GM18508 (cell line): ENCODE results near the gene SHROOM1.

Experiments used
- ATAC-seq: cut with Tn5 transposase; IDR thresholded peaks from one replicate; pipeline ENCODE4 v1.9.1; 2021; ENCODE audit warnings: moderate number of reproducible peaks; ENCODE audit not compliant: insufficient read depth, unreplicated experiment

SHROOM1 gene

GRCh38 chr5:132782101-132782500, 48.3 kb downstream of the SHROOM1 start:
- ATAC-seq, result no peak

- no peak for ATAC-seq
Measured at GRCh38 chr5:132781029-132781428, 49.4 kb downstream of the SHROOM1 start.

- ATAC-seq, result no peak
Measured at GRCh38 chr5:132780577-132780976, 49.9 kb downstream of the SHROOM1 start.

- ATAC-seq, result no peak
Measured at GRCh38 chr5:132779961-132780360, 50.5 kb downstream of the SHROOM1 start.

- no peak for ATAC-seq
Measured at GRCh38 chr5:132778856-132779255, 51.6 kb downstream of the SHROOM1 start.

- ATAC-seq, result no peak
Measured at GRCh38 chr5:132778129-132778528, 52.3 kb downstream of the SHROOM1 start.

DNA sequence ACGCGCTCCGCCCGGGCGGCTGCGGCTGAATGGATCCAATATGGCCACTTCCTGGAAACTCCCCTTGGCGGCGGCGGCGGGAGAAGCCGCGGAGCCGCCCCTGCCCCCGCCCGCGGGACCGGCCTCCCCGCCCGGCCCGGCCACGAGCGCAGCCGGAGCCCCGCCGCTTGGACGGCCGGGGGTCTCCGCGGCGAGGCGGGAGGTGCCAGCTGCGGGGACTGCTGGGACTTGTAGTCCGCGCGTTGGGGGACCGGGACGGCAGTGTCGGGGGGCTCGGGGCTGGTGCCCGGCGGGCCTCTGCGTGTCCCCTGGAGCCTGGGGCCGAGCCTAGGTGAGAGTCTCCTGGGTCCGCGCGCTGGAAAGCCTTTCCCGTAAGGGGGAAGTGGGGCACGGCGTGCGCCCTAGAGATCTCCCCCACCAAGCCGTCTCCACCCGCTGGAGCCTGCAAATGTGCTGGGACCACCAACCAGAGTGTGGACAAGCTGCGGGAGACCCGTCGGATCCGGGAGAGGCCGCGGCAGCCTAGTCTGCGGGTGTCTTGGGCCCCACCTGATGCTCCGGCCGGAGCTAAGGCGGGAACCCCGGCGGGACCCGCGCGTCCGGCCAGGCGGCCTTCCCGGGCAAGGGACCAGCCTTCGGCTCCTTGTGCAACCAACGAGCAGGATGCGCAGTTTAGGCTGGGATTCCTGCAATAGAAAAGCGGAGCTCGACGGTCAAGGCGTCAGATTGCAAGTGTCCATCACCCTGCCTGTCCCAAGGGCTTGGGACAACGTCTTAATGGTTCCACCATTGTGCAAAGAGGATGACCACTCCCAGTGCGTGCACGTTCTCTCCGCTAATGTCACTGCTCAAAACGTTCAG, 53.0 kb downstream of the SHROOM1 start, which contains the start of gene SEPTIN8:
Gene SEPTIN8 (minus strand): TSS at position 31 of the 861 bp plus-strand sequence. CDS start 102 bp downstream, outside the sequence.
- no peak for ATAC-seq

- ATAC-seq, result no peak
Measured at GRCh38 chr5:132776938-132777208, 53.6 kb downstream of the SHROOM1 start.

GRCh38 chr5:132776131-132776937, 54.1 kb downstream of the SHROOM1 start:
- ATAC-seq, result no peak

DNA sequence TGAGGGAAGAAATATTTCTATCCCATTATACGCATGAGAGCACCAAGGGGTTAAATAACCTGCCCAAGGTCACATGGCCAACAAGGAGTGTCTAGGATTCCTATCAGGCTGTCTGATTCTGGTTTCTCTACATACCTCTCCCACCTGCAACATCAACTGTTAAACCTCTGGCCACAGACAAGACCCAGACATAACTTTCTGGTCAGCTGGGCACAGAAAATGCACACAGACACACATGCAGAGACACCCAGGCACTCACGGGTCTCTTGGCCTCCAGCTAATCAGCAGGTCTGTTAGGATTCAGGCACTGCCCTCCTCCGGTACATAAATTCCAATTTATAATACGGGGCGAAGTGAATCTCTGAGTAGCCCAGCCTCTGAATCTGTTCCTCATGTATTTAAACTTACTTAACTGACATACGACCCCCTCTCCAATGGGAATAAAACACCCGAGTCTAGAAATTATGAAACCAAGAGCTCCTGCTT, 54.9 kb downstream of the SHROOM1 start:
- no peak for ATAC-seq

GRCh38 chr5:132774896-132775295, 55.6 kb downstream of the SHROOM1 start:
- ATAC-seq, result no peak

DNA sequence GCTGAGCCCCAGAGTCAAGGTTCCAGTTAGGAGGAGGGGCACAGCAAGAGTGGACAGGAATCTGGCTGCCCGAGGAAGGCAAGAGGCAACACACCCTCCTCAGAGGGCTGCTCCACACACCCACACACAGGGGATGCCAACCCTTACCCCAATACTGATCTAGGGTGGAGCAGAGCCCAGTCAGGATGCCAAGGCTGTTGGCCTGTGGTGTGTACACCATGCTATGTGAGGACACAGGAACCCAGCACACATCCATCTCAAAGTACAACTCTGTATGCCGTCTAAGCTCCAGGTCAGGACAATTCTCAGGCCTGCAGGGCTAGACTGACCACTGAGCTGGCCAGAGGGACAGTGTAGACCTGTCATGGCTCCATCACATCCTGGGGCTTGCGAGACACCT, 56.0 kb downstream of the SHROOM1 start:
- no peak for ATAC-seq

- no peak for ATAC-seq
Measured at GRCh38 chr5:132773601-132774355, 56.7 kb downstream of the SHROOM1 start.

- no peak for ATAC-seq
Measured at GRCh38 chr5:132773114-132773513, 57.3 kb downstream of the SHROOM1 start.

DNA sequence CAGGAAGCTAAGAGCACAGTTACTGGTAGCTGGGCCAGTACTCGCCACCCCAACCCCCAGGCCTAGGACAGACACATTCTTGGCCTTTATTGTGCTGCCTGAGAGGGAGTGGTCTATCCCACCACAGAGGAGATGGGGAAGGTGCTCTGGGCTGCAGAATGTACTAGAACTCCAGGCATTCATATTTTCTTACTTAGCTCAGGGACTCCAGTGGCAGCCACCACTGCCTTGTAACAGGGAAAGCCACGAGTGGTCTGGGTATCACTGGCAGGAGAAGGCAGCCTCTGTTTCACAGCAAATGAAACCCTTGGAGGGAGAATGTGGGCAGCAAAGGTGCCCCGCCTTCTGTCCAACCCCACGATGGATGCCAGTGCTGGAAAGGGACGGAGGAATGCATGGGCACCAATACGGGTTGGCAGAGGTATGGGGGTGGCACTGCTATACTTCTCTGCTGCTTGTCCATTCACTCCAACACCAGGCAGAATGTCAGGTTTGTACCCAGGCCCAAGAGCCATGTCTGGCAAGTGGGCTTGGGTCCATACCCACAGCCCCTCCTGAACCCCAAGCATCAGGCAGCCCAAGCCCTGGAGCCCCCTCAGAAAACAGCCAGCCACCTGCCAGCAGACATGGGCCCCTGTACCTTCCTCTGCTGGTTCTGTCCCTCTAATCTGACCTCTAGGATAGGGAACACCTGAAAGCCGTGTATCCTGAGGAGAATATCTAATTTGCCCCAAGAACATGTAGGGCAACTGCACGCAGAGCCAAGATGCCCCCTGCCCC, 58.0 kb downstream of the SHROOM1 start:
- ATAC-seq, result no peak
